HS-27A (cell line): Measurements from ENCODE around the gene CDC37L1.

ENCODE experiments used
- DNase-seq: peaks from one replicate; pipeline ENCODE4 v3.0.0-alpha.2; 2012; ENCODE audit warnings: low read depth, missing footprints

CDC37L1 gene

DNA sequence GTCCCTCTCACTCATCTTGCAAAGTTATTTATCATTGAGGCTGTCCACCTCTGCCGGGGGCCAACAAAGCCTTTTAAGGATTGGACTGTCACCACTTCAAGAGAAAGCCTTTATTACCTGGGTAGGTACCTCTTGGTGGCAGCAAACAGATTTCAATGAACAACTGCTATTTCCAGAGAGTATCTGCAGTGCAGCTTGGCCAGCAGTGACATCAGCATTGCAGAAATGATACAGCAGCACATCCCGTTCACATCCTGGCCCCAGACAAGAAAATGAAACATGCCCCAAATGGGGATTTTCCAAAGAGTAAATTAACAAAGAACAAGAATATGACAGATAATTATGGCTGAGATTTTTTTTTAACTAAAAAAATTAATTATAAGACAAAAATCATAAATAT, 10.8 kb upstream of the CDC37L1 start:
- no peak for DNase-seq

- no peak for DNase-seq
Measured at GRCh38 chr9:4669890-4670289, 9.5 kb upstream of the CDC37L1 start.

GRCh38 chr9:4670591-4670990, 8.8 kb upstream of the CDC37L1 start:
- DNase-seq = no peak

- DNase-seq = no peak
Measured at GRCh38 chr9:4671737-4672136, 7.6 kb upstream of the CDC37L1 start.

GRCh38 chr9:4674783-4675182, 4.6 kb upstream of the CDC37L1 start:
- no peak for DNase-seq

DNA sequence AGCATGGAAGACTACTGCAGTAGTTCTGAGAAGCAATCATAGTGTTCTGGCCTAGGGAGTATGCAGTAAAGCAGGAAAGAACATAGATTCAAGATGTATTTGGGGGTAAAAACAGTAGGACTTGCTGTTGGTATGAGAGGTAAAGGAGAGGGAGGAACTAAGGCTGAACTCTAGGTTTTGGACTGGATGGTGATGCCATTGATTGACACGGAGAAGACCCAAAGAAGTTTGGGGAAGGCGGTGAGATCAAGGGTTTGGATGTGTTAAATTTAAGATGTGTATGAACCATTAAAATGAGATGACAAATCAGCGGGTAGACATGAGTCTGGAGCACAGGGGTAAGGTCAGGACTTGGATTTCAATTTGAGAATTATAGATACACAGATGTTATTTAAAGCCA, 2.0 kb upstream of the CDC37L1 start:
- DNase-seq = no peak

GRCh38 chr9:4678679-4679267, 596 bp upstream of the CDC37L1 start:
- no peak for DNase-seq

DNA sequence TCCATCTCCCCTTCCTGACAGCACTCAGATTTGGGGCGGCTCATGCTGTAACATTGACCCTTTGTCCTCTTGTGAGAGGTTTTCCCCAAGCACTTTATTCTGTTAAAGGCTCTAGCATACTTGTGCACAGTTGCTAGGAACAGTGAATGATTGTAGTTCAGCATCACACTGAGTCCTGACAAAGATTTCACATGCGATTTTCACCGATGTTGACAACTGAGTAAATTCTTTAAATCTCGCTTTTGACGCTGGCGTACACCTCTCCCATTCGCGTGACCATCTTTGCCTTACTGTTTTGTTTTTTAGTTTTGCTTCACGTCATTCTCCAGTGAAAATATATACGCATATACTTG, 780 bp downstream of the CDC37L1 start:
- DNase-seq = no peak

- DNase-seq = no peak
Measured at GRCh38 chr9:4680750-4681149, 1.4 kb downstream of the CDC37L1 start.

- DNase-seq = no peak
Measured at GRCh38 chr9:4684820-4685219, 5.5 kb downstream of the CDC37L1 start.

- no peak for DNase-seq
Measured at GRCh38 chr9:4686112-4686511, 6.7 kb downstream of the CDC37L1 start.

- DNase-seq = no peak
Measured at GRCh38 chr9:4686584-4686983, 7.2 kb downstream of the CDC37L1 start.

DNA sequence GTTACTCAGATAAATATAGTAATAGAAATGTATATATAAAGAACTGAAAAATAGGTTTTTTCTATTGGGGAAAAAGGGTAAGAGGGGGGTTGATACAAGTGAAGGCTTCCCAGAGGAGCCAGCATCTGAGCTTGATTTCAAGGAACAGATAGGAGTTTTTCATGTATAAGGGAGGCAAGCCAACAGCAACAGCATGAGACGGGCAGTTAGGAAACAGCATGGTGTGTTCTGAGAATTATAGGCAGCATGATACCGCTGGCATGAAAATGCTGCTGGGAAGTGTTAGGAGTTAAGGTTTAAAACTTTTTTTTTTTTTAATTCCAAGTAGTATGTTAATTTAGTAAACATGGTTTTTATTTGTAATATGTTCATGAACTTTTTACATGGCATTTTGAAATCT, 9.7 kb downstream of the CDC37L1 start:
- no peak for DNase-seq

DNA sequence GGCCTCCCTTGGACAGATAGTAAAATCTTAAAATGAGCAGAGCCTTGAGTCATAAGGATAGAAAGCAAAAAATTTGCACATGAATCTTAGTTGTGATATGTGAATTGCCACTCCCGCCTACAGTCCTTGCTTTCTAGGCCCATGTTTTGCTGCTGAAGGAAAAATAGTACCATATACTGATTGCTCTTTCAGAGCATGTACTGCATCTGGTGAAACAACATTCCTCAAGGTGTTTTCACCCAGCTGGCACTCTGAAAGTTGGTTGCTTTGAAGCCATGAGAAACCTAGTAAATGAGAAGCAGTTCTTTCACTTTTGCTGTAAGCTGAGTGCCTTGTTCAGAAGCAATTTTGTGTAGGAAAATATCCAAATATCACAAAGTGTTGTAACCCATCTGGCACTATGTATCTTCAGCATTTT, 10.3 kb downstream of the CDC37L1 start:
- DNase-seq = no peak

DNA sequence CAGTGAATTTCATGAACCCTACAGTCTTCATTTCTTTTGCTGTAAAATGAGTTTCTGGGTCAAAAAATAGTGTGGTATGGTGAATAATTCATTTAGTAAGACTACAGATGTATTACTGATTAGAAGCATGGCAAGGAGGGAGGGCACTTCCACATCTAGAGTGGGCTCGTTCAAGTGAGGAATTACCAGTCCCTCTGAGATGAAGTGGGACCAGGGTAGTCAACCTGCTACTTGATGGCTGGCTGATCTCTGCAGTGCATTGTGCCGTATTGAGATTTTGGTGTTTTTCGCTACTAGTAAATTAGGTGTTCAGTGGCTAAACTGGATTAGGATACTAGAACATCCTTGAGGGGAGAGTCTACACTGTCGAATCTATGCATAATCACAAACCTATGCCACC, 10.8 kb downstream of the CDC37L1 start:
- no peak for DNase-seq

DNA sequence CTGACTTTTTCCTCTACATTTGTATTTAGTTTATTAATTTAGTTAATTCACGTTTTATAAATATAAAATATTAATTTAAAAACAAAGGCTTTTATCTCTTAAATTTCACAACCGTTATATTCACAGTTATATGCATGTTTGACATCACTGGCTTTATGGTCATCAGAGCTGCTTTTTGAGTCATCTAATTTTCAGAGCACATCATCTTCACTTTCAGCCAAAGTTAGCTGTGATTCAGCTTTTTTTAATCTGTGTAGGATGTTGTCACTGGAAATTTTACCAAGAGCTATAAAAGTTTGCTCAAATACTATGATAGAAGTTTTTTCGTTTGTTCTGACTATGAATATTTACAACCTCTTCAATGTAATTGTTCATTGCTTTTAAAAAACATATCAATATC, 12.4 kb downstream of the CDC37L1 start:
- DNase-seq = no peak

DNA sequence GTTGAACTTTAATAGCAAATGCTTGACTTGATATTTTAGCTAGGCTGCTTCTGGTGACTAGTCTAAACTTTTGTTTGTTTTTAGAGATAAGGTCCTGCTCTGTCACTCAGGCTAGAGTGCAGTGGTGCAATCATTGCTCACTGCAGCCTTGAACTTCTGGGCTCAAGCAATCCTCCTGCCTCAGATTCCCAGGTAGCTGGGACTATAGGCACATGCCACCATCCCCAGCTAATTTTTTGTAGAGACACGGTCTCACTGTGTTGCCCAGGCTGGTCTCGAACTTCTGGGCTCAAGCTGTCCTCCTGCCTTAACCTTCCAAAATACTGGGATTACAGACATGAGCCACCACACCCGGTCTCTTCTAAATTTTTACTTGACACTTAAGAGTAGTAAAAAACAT, 20.7 kb downstream of the CDC37L1 start:
- DNase-seq = no peak

- no peak for DNase-seq
Measured at GRCh38 chr9:4700932-4701331, 21.6 kb downstream of the CDC37L1 start.

DNA sequence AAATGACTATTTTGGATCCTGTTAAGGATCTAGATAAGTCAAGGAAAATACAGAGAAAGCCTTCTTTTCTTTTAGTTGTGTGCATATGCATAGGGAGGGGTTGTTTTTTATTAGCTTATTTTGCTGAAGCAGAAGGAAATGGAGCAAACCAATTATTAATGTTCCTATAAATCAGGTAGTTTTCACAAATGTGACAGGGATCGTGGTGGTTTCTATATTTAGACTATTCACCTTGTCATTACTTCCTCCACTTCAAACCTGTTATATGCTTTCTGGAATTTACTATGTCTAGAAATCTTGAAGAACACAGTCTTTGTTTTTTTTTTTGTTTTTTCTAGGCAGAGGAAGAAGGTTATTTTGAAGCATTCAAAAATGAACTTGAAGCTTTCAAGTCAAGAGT, 22.2 kb downstream of the CDC37L1 start:
- DNase-seq = no peak

- DNase-seq = no peak
Measured at GRCh38 chr9:4704129-4704528, 24.8 kb downstream of the CDC37L1 start.

DNA sequence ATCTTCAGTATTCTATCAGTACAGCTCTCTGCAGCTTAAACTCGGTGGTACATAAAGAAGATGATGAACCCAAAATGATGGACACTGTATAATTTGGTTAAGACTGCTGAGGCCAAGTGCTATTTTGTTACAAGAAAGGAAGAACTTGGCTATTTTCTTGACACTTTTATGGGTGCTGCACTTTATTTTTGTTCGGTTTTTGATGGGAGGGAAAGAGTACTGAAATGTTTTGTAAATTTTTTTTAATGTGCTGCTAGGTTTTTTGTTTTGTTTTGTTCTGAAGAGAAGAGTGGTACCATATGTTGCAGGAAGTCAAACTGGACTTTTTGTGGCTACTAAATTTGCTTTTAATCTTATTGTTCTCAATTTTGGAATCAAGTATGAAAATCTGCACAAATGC, 26.7 kb downstream of the CDC37L1 start:
- no peak for DNase-seq

GRCh38 chr9:4706971-4707622, 27.7 kb downstream of the CDC37L1 start:
- no peak for DNase-seq

GRCh38 chr9:4709380-4709779, 30.0 kb downstream of the CDC37L1 start:
- DNase-seq = no peak

DNA sequence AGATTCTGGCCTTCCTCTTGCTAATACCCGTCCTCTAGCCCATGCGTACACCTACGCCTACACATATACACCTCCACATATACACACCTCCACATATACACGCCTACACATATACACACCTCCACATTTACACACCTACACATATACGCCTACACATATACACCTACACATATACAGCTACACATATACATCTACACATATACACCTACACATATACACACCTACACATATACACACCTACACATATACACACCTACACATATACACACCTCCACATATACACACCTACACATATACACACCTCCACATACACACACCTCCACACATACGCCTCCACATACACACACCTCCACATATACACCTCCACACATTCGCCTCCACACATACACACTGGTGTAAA, 34.5 kb downstream of the CDC37L1 start:
- DNase-seq = no peak
